ENCODE measurements around the gene HES6.

HES6 gene

DNA sequence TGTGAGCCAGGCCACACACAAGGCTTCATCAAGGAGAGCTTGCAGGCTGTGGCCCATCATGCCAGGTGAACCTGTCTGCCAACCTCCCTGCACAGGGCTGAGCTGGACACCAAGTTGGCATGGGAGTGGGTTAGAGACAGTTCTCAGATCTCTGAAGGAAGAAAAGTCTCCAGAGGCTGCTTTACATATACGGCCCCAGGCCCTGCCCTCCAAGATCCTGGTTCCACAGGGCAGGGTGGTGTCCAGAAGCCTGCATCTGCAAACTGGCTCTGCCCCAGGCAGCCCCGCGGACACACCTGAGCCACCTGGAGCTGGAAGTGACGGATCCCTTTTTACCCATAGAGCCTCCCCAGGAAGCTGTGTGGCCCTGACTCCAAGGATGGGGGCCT lies 24.2 kb upstream of the HES6 start:
- no peak for TF ChIP-seq FOXP2 (optimal IDR thresholded peaks at IDR 0.05; ENCODE audit: borderline replicate concordance, extremely low read depth, extremely low read length, insufficient read depth)
- TF ChIP-seq POLR2AphosphoS5 (IDR thresholded peaks at IDR 0.05; ENCODE audit: low read depth, low read length), result no peak
- no peak for TF ChIP-seq SIN3A (IDR thresholded peaks at IDR 0.05; ENCODE audit: borderline replicate concordance, insufficient read depth, low read length)
- no peak for TF ChIP-seq TAF1 (IDR thresholded peaks at IDR 0.05; ENCODE audit: borderline replicate concordance, insufficient read depth, low read length)
- TF ChIP-seq, protein P1, sequence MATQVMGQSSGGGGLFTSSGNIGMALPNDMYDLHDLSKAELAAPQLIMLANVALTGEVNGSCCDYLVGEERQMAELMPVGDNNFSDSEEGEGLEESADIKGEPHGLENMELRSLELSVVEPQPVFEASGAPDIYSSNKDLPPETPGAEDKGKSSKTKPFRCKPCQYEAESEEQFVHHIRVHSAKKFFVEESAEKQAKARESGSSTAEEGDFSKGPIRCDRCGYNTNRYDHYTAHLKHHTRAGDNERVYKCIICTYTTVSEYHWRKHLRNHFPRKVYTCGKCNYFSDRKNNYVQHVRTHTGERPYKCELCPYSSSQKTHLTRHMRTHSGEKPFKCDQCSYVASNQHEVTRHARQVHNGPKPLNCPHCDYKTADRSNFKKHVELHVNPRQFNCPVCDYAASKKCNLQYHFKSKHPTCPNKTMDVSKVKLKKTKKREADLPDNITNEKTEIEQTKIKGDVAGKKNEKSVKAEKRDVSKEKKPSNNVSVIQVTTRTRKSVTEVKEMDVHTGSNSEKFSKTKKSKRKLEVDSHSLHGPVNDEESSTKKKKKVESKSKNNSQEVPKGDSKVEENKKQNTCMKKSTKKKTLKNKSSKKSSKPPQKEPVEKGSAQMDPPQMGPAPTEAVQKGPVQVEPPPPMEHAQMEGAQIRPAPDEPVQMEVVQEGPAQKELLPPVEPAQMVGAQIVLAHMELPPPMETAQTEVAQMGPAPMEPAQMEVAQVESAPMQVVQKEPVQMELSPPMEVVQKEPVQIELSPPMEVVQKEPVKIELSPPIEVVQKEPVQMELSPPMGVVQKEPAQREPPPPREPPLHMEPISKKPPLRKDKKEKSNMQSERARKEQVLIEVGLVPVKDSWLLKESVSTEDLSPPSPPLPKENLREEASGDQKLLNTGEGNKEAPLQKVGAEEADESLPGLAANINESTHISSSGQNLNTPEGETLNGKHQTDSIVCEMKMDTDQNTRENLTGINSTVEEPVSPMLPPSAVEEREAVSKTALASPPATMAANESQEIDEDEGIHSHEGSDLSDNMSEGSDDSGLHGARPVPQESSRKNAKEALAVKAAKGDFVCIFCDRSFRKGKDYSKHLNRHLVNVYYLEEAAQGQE (IDR thresholded peaks at IDR 0.05; ENCODE audit: insufficient read depth in 1 of 2, low read depth in 2 of 2, low read length in 2 of 2), result no peak

DNA sequence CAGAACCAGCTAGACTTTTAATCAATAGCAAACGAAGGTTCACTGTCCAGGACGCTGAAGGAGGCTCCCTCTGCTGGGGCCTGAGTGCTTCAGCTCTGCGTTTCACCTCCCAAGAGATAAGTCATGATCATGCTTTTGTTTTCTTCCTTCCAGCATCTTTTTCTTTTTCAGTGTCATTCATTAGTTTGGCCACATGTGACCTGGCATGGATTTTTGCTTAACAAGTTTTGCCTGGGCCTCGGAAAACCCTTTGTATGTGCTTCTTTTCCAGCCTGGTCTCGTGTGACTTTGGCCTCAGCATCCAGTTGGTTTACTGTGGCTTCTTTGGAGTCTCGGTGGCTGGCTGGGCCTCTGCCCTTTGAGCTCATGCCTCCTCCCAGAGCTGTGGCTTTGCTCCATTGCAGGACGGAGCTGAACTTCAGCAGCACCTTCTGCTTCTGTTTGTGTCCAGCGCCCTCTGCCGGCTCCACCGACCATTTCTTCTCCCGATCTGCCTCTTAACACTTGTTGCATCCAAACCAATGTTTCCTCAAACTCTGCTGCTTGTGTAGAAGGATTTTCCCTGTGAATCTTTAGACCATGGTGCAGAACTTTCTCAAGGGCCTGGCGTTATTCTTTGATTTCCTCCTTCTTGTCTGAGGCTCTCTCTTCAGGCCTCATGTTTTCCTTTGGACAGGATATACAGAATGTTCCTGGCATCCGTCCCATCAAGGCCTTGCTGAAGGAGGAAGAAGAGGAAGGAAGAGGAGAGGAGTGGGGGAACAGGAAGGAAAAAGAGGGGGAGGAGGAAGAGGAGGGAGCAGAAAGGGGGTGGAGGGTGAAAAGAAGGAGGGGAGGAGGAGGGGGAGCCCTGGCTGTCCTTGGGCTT lies 23.6 kb upstream of the HES6 start:
- TF ChIP-seq FOXP2 (optimal IDR thresholded peaks at IDR 0.05; ENCODE audit: borderline replicate concordance, extremely low read depth, extremely low read length, insufficient read depth), result no peak
- no peak for TF ChIP-seq TAF1 (IDR thresholded peaks at IDR 0.05; ENCODE audit: borderline replicate concordance, insufficient read depth, low read length)
- TF ChIP-seq POLR2AphosphoS5 (IDR thresholded peaks at IDR 0.05; ENCODE audit: low read depth, low read length), result no peak
- TF ChIP-seq SIN3A (IDR thresholded peaks at IDR 0.05; ENCODE audit: borderline replicate concordance, insufficient read depth, low read length), result no peak

DNA sequence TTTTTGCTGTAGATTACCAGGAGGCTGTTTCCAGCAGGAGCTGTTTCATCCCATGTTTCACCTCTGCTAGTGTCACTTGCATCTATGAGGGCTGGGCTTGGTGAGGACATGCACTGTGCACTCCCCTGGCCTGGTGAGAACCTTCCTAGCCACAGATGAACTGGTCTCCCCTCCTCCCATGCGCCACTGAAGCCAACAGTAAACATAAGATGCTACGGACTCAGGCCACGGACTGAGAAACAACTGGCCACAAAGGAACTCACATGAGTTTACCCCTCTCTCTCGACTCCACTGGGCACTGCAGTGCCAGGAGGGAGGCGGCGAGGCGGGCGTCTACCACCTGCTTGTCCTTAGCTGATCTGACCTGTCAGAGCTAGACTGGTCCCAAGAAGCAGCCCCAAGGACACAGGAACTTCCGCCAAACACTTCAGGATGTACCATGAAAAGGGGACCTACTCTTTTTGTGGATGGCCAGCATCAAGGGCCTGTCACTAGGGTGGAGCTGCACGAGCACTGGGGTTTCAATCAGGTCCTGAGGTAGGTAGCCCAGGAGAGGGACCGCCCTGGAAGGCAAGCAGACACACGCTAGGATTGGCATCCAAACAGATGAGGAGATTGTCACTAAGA lies 22.8 kb upstream of the HES6 start:
- TF ChIP-seq FOXP2 (optimal IDR thresholded peaks at IDR 0.05; ENCODE audit: borderline replicate concordance, extremely low read depth, extremely low read length, insufficient read depth), result no peak
- TF ChIP-seq, protein P1 (IDR thresholded peaks at IDR 0.05; ENCODE audit: insufficient read depth in 1 of 2, low read depth in 2 of 2, low read length in 2 of 2), result no peak

DNA sequence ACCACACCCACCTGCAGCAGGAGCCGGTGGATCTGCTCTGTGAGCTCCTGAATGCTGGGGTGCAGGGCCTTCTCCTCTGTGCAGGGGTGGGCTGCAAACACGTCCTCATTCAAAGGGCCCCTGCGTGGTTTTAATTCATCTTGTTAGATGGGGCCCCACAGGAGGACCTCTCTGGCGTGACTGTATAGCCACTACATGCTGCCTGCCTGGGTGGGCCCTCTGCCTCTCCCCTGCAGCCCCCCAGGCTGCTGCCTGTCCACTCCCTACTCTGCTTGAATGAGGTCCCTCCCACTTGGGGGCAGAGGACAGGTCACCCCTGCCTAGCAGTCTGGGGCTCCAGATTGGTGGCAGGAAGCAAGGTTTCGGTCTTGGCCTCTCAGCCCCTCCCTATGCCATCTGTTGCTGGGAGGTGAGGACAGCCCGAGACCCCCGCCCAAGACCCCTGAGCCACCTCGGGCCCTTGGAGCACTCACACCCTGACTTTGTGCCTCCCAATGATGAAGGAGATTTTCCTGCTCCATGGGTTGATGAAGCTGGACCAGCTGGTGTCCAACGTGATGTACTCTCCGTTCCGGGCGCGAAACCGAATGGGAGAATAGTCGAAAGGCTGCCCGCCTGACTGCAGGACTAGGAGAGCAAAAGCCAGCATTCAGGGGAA lies 22.0 kb upstream of the HES6 start:
- TF ChIP-seq FOXP2 (optimal IDR thresholded peaks at IDR 0.05; ENCODE audit: borderline replicate concordance, extremely low read depth, extremely low read length, insufficient read depth) (no peak), SIN3A (IDR thresholded peaks at IDR 0.05; ENCODE audit: borderline replicate concordance, insufficient read depth, low read length) (no peak), POLR2AphosphoS5 (IDR thresholded peaks at IDR 0.05; ENCODE audit: low read depth, low read length) (no peak), TAF1 (IDR thresholded peaks at IDR 0.05; ENCODE audit: borderline replicate concordance, insufficient read depth, low read length) (no peak)
- TF ChIP-seq, protein P1 (IDR thresholded peaks at IDR 0.05; ENCODE audit: insufficient read depth in 1 of 2, low read depth in 2 of 2, low read length in 2 of 2), result no peak

DNA sequence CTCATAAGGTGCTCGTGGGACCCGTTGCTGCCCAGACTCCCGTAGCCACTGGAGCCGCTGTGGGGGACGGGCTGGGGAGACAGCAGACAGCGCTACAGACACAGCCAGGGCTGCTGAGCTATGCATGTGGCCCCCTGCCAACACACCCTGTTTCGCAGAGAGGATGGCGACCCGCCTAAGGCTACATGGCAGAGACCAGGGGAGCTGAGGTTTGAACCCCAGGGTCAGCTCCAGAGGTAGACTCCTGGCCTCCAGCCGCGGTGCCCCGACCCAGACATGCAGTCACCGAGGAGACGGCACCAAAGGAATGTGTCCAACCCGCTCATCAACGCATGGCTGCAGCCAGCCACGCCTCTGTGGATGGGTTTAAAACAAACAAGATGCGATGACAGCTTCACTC lies 21.0 kb upstream of the HES6 start:
- TF ChIP-seq, protein P1 (IDR thresholded peaks at IDR 0.05; ENCODE audit: insufficient read depth in 1 of 2, low read depth in 2 of 2, low read length in 2 of 2), result no peak
- TF ChIP-seq POLR2AphosphoS5 (IDR thresholded peaks at IDR 0.05; ENCODE audit: low read depth, low read length) (no peak), TAF1 (IDR thresholded peaks at IDR 0.05; ENCODE audit: borderline replicate concordance, insufficient read depth, low read length) (no peak), SIN3A (IDR thresholded peaks at IDR 0.05; ENCODE audit: borderline replicate concordance, insufficient read depth, low read length) (no peak), FOXP2 (optimal IDR thresholded peaks at IDR 0.05; ENCODE audit: borderline replicate concordance, extremely low read depth, extremely low read length, insufficient read depth) (no peak)

Data from PFSK-1 (cell line).